PFSK-1 (cell line): ENCODE results near the gene IQCE.
A peak's percentile ranks its signal among the peaks of the same experiment; 100 is the strongest.

Source experiments
- FOXP2 ChIP-seq: optimal IDR thresholded peaks from 2 replicates; pipeline ENCODE3; 2011; ENCODE audit warnings: borderline replicate concordance, control low read depth, inconsistent platforms; ENCODE audit not compliant: insufficient read depth; ENCODE audit errors: extremely low read length, extremely low read depth
- POLR2AphosphoS5 ChIP-seq: IDR thresholded peaks from 2 replicates; pipeline ENCODE4 v1.6.1; 2012; ENCODE audit warnings: low read depth, mild to moderate bottlenecking, control low read depth, low read length, moderate library complexity
- SIN3A ChIP-seq: IDR thresholded peaks from 2 replicates; pipeline ENCODE4 v1.6.1; 2012; ENCODE audit warnings: mild to moderate bottlenecking, low read length, moderate library complexity, borderline replicate concordance; ENCODE audit not compliant: insufficient read depth
- TAF1 ChIP-seq: IDR thresholded peaks from 2 replicates; pipeline ENCODE4 v1.6.1; 2012; ENCODE audit warnings: low read length, control low read depth, borderline replicate concordance; ENCODE audit not compliant: insufficient read depth

DNA sequence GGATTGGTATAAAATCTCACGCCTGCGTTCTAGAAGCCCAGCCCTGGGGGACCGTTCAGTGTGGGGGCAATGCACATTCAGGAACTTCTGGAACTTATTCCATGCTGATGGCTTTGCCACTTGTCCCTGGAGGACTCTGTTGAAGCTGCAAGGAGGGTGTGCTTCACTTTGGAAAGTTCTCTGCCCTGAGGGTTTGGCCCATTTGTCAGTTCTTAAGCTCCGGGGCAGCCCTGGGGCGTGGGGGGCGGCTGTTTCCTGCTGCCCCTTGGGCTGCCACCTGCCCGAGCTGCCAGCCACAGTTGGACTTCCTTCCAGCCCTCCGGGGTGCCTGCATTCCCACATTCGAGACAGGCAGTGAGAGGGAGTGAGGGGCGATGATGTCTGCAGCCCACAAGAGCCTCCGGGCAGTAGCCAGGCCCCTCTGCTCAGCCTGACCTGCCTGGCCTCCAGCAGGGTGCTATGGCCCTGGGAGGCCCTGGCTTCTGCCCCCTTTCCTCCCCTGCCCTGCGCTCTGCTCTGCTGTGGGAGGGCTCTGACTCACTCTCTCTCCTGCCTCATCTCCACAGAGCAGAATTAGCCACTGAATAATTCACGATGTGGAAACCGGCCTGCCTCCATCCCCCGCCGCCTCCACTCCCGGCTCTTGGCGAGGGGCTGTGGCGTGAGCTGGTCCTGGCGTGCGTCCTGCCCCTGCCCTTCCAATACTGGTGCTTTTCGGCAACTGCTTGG is 74.9 kb downstream of the IQCE start:
- TF ChIP-seq POLR2AphosphoS5 (peak; percentile 52), SIN3A (no peak), TAF1 (0 out of 2 replicates have a peak, but pooled peaks have one; percentile 57), FOXP2 (no peak)
